Measurements from ENCODE around the gene RAD18. TPM values are rescaled to one million over a fixed set of nuclear protein-coding genes. Genes with fewer than 3 reads are reported as not detected.

The RAD18 gene
- total RNA-seq, 4 donors from 2014 or later: 4.7 to 15.6 (median 8.5) TPM

DNA sequence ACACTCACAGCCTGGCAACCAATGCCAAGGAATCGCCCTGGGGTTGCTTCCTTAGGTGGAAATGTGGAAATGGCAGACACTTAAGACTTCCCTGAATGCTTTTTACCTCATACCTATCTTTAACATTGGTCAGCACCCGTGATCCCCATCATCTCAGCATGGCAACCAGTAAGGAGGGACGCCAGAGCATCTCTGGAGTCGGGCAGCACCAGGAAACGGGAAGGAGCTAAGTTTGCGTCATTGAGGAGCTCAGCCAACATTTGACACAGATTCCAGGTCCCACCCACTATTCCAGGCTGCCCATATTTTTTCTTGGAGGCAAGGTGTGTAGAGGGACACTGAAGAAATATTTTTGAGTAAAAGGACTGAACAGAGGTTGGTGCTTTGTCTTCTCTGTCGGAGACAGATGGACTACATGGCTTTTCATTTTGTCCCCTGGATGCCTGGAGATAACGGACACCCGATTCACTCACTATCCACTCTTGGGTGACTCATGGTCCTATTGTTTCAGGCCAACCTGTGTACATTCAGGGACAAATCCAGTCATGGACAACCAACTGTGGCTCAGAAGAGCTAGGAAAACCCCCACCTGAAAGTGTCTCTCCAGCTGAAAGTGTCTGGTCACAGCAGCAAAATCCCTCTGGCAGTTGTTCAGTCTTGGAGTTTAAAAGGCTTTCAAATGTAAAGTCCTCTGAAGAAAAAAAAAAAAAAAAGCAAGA is 123.5 kb downstream of the RAD18 start:
- no peaks in the 10 kb centered on the region for H3K36me3 ChIP-seq
- H3K9me3 ChIP-seq: no peaks in the 10 kb centered on the region
- 84% methylated on average over 9 of the region's 9 CpGs for WGBS
- no peak overlapping the region for H3K27ac ChIP-seq
- TF ChIP-seq, protein P1, sequence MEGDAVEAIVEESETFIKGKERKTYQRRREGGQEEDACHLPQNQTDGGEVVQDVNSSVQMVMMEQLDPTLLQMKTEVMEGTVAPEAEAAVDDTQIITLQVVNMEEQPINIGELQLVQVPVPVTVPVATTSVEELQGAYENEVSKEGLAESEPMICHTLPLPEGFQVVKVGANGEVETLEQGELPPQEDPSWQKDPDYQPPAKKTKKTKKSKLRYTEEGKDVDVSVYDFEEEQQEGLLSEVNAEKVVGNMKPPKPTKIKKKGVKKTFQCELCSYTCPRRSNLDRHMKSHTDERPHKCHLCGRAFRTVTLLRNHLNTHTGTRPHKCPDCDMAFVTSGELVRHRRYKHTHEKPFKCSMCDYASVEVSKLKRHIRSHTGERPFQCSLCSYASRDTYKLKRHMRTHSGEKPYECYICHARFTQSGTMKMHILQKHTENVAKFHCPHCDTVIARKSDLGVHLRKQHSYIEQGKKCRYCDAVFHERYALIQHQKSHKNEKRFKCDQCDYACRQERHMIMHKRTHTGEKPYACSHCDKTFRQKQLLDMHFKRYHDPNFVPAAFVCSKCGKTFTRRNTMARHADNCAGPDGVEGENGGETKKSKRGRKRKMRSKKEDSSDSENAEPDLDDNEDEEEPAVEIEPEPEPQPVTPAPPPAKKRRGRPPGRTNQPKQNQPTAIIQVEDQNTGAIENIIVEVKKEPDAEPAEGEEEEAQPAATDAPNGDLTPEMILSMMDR (IDR thresholded peaks at IDR 0.05): no peak
- TF ChIP-seq POLR2A (IDR thresholded peaks at IDR 0.05): no peak
- no peak for TF ChIP-seq EP300 (IDR thresholded peaks at IDR 0.05)
- no peak for TF ChIP-seq POLR2AphosphoS5 (IDR thresholded peaks at IDR 0.05)
- no peaks in the 10 kb centered on the region for H3K4me1 ChIP-seq
- DNase-seq (ENCODE audit: low spot score in 2 of 2): no peak
- H3K27me3 ChIP-seq: no peaks in the 10 kb centered on the region
- H3K4me3 ChIP-seq: no peak overlapping the region

DNA sequence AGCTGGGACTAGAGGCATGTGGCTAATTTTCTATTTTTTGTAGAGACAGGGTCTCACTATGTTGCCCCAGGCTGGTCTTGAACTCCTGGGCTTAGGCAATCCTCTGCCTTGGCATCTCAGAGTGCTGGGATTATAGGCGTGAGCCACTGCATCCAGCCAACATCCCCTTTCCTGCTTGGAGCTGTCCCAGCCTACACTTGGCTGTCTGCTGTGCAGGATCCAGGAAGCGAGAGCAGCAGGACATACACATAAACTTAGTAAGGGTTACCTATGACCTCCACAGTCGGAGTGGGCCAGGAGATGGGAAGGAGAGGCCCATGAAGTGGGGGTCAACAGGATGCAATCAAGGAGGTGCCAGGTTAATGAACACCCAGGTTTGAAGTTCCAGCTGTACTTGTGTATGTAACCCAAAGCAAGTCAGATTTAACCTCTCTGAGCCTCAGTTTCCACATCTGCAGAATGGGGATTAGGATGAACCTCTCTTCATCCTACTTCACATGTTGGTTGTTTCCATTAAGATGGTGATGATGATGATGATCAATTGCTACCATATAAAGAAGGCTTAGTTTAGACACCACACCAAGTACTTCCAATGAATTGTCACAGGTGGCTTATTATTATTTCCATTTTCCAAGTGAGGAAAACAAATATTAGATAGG is 124.4 kb downstream of the RAD18 start:
- Histone ChIP-seq H3K27me3 (no peaks in the 10 kb centered on the region), H3K36me3 (no peaks in the 10 kb centered on the region), H3K9me3 (no peaks in the 10 kb centered on the region), H3K4me3 (no peak overlapping the region), H3K27ac (no peak overlapping the region), H3K4me1 (no peaks in the 10 kb centered on the region)
- TF ChIP-seq, protein P1 (IDR thresholded peaks at IDR 0.05): no peak
- TF ChIP-seq POLR2A (IDR thresholded peaks at IDR 0.05): no peak
- TF ChIP-seq EP300 (IDR thresholded peaks at IDR 0.05): no peak
- TF ChIP-seq POLR2AphosphoS5 (IDR thresholded peaks at IDR 0.05): no peak
- WGBS: 93% methylated on average over 2 of the region's 3 CpGs
- no peak for DNase-seq (ENCODE audit: low spot score in 2 of 2)

DNA sequence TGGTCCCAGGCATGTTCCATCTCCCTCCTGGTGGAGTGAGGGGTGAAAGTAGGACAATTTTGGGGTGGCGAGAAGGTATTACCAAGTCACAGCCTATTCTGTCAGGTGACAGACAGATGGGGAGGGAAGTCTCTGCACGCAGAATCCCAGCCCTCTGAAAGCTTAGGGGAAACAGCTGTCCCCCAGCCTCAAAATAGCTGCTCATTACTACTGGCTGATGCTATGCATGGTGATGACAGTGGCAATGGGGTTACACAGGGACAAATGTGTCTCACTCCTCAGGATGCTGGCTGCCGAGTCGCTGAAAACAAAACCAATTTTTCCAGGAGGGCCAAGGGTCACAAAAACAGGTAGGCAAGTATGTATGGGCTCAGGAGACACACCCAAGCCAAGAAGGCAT is 125.0 kb downstream of the RAD18 start:
- DNase-seq (ENCODE audit: low spot score in 2 of 2): no peak
- no peak overlapping the region for H3K27ac ChIP-seq
- H3K4me1 ChIP-seq: no peaks in the 10 kb centered on the region
- no peaks in the 10 kb centered on the region for H3K9me3 ChIP-seq
- WGBS: 77% methylated on average over 4 of the region's 4 CpGs
- TF ChIP-seq POLR2AphosphoS5 (IDR thresholded peaks at IDR 0.05): no peak
- TF ChIP-seq, protein P1 (IDR thresholded peaks at IDR 0.05): no peak
- no peak for TF ChIP-seq EP300 (IDR thresholded peaks at IDR 0.05)
- TF ChIP-seq POLR2A (IDR thresholded peaks at IDR 0.05): no peak
- no peaks in the 10 kb centered on the region for H3K36me3 ChIP-seq
- H3K4me3 ChIP-seq: no peak overlapping the region
- H3K27me3 ChIP-seq: no peaks in the 10 kb centered on the region

DNA sequence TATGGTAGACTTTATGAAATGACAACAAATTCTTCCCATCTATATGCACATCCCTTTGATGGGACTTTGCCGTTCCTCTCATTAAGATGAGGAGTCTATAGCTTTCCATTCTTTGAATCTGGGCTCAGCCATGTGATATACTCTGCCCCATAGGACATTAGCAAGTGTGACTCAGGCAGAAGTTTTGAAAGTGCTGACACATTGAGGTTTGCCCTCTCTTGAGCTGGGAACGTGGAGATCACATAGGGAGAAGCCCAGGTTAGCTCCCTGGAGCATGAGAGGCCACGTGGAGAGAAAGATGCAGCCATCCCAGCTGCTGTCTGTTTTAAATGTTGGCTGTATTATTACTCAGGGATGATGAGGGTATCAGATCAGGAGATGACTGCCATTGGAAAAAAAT is 126.1 kb downstream of the RAD18 start:
- TF ChIP-seq, protein P1 (IDR thresholded peaks at IDR 0.05): no peak
- TF ChIP-seq POLR2AphosphoS5 (IDR thresholded peaks at IDR 0.05): no peak
- no peak for TF ChIP-seq EP300 (IDR thresholded peaks at IDR 0.05)
- TF ChIP-seq POLR2A (IDR thresholded peaks at IDR 0.05): no peak
- H3K27ac ChIP-seq: no peak overlapping the region
- DNase-seq (ENCODE audit: low spot score in 2 of 2): no peak
- H3K36me3 ChIP-seq: no peaks in the 10 kb centered on the region
- H3K9me3 ChIP-seq: no peaks in the 10 kb centered on the region
- H3K27me3 ChIP-seq: no peaks in the 10 kb centered on the region
- H3K4me1 ChIP-seq: no peaks in the 10 kb centered on the region
- H3K4me3 ChIP-seq: no peak overlapping the region
- 68% methylated on average over 3 of the region's 3 CpGs for WGBS

DNA sequence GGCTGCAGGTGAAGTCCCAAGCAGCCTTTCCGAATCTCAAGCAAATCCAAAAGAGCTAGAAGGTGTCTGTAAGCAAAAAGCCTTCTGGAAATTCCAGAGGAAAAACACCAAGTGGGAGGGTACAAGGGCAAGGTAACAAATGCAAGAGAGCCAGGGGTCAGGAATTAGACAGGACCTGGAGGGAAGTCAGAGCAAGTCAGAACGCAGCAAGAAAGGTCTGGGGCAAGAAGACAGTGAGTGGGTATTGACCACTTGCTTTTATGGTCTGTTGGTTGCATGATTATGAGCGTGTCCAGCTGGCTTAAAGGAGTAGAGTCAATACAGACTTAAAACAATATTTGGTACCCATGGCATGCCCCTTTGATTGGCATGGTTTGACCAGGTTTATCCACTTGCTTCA is 127.2 kb downstream of the RAD18 start:
- H3K9me3 ChIP-seq: no peaks in the 10 kb centered on the region
- no peaks in the 10 kb centered on the region for H3K4me1 ChIP-seq
- H3K36me3 ChIP-seq: no peaks in the 10 kb centered on the region
- H3K27ac ChIP-seq: no peak overlapping the region
- DNase-seq (ENCODE audit: low spot score in 2 of 2): no peak
- 91% methylated on average over 3 of the region's 3 CpGs for WGBS
- no peak overlapping the region for H3K4me3 ChIP-seq
- TF ChIP-seq POLR2AphosphoS5 (IDR thresholded peaks at IDR 0.05) (no peak), EP300 (IDR thresholded peaks at IDR 0.05) (no peak), POLR2A (IDR thresholded peaks at IDR 0.05) (no peak)
- TF ChIP-seq, protein P1 (IDR thresholded peaks at IDR 0.05): no peak
- no peaks in the 10 kb centered on the region for H3K27me3 ChIP-seq
